Measurements from ENCODE around the gene SFTPB.

SFTPB gene

GRCh38 chr2:85611217-85611704, 56.7 kb downstream of the SFTPB start:
- DNase-seq (ENCODE audit: low read depth): no peak

Measured in fibroblast of gingiva (primary cell).